ENCODE results near the gene HDAC4.

DNA sequence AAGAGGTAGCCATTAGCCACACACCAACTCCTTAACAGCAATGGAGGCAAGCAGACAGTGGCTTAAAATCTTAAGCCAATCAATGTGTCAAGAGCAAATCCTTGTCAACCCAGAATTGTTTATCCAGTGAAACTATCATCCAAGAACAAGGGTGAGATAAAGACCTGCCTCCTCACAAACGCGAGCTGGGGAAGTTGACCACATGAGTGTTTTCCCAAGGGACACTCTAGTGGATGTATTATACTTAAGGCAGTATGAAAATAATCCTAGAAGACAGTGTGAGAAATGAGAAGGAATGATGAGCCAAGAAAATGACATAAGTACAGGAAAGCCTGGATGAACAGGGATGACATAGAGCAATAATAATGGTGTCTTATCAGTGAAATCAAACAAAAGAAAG is 343.3 kb downstream of the HDAC4 start:
- TF ChIP-seq YY1 (IDR thresholded peaks at IDR 0.05): no peak
- TF ChIP-seq, protein P1, sequence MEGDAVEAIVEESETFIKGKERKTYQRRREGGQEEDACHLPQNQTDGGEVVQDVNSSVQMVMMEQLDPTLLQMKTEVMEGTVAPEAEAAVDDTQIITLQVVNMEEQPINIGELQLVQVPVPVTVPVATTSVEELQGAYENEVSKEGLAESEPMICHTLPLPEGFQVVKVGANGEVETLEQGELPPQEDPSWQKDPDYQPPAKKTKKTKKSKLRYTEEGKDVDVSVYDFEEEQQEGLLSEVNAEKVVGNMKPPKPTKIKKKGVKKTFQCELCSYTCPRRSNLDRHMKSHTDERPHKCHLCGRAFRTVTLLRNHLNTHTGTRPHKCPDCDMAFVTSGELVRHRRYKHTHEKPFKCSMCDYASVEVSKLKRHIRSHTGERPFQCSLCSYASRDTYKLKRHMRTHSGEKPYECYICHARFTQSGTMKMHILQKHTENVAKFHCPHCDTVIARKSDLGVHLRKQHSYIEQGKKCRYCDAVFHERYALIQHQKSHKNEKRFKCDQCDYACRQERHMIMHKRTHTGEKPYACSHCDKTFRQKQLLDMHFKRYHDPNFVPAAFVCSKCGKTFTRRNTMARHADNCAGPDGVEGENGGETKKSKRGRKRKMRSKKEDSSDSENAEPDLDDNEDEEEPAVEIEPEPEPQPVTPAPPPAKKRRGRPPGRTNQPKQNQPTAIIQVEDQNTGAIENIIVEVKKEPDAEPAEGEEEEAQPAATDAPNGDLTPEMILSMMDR (IDR thresholded peaks at IDR 0.05; ENCODE audit: low read depth, low read length, missing input control): no peak
- no peak for TF ChIP-seq TAF1 (conservative IDR thresholded peaks at IDR 0.05)
- TF ChIP-seq, protein P2, sequence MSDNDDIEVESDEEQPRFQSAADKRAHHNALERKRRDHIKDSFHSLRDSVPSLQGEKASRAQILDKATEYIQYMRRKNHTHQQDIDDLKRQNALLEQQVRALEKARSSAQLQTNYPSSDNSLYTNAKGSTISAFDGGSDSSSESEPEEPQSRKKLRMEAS (IDR thresholded peaks at IDR 0.05): no peak
- TF ChIP-seq FOXA1 (IDR thresholded peaks at IDR 0.05): no peak
- no peak for TF ChIP-seq RAD21 (IDR thresholded peaks at IDR 0.05)
- no peak for TF ChIP-seq GABPA (IDR thresholded peaks at IDR 0.05 in 1 of 2, conservative IDR thresholded peaks at IDR 0.05 in 1 of 2)
- TF ChIP-seq, protein P3, sequence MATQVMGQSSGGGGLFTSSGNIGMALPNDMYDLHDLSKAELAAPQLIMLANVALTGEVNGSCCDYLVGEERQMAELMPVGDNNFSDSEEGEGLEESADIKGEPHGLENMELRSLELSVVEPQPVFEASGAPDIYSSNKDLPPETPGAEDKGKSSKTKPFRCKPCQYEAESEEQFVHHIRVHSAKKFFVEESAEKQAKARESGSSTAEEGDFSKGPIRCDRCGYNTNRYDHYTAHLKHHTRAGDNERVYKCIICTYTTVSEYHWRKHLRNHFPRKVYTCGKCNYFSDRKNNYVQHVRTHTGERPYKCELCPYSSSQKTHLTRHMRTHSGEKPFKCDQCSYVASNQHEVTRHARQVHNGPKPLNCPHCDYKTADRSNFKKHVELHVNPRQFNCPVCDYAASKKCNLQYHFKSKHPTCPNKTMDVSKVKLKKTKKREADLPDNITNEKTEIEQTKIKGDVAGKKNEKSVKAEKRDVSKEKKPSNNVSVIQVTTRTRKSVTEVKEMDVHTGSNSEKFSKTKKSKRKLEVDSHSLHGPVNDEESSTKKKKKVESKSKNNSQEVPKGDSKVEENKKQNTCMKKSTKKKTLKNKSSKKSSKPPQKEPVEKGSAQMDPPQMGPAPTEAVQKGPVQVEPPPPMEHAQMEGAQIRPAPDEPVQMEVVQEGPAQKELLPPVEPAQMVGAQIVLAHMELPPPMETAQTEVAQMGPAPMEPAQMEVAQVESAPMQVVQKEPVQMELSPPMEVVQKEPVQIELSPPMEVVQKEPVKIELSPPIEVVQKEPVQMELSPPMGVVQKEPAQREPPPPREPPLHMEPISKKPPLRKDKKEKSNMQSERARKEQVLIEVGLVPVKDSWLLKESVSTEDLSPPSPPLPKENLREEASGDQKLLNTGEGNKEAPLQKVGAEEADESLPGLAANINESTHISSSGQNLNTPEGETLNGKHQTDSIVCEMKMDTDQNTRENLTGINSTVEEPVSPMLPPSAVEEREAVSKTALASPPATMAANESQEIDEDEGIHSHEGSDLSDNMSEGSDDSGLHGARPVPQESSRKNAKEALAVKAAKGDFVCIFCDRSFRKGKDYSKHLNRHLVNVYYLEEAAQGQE (IDR thresholded peaks at IDR 0.05): no peak
- no peak for TF ChIP-seq EGR1 (IDR thresholded peaks at IDR 0.05; ENCODE audit: low read depth in 2 of 2)
- TF ChIP-seq HNF4A (conservative IDR thresholded peaks at IDR 0.05): no peak
- no peak for TF ChIP-seq SP1 (IDR thresholded peaks at IDR 0.05)
- TF ChIP-seq JUND (IDR thresholded peaks at IDR 0.05): no peak
- TF ChIP-seq HNF4G (IDR thresholded peaks at IDR 0.05): no peak
